Naive thymus-derived CD8-positive, alpha-beta T cell (primary cell): ENCODE measurements around the gene TBATA. TPM values are rescaled to one million over a fixed set of nuclear protein-coding genes. Genes with fewer than 3 reads are reported as not detected.

Source experiments
- ATAC-seq, 2 donors: fragments of 150-1000 bp; cut with Tn5 transposase in 1 of 2; sonication (Bioruptor Pico), chemical (Tn5 transposase) in 1 of 2; 1 replicate in 1 of 2; 2 replicates in 1 of 2; pipeline ENCODE4 v1.10.0; 2021; ENCODE audit warnings: mild to moderate bottlenecking in 2 of 2, moderate library complexity in 2 of 2
- POLR2A ChIA-PET: fragments of 350-600 bp; sonication (Branson Sonifier 250); formaldehyde crosslinking; loops from one replicate; lab custom pipeline; 2021; ENCODE audit warnings: antibody characterized with exemption; lab: Charles Lee
- DNase-seq, 10 donors: peaks; one replicate each; pipeline versions ENCODE4 v3.0.0 to v3.0.0-alpha.2; 2020 to 2022
- H3K27ac Mint-ChIP-seq, 10 donors: one replicate each; pipeline ENCODE4 v1.8.0; 2020 to 2022; ENCODE audit warnings: mild to moderate bottlenecking in 10 of 10, mixed read lengths in 10 of 10, moderate library complexity in 4 of 10, inconsistent platforms in 1 of 10
- H3K27me3 Mint-ChIP-seq, 5 donors: one replicate each; pipeline ENCODE4 v1.8.0; 2021 to 2022; ENCODE audit warnings: mixed read lengths in 5 of 5
- H3K36me3 Mint-ChIP-seq, 3 donors: one replicate each; pipeline ENCODE4 v1.8.0; 2020 to 2022; ENCODE audit warnings: mixed read lengths in 3 of 3, mild to moderate bottlenecking in 2 of 3, inconsistent platforms in 1 of 3
- H3K4me1 Mint-ChIP-seq, 4 donors: one replicate each; pipeline ENCODE4 v1.8.0; 2021 to 2022; ENCODE audit warnings: mixed read lengths in 4 of 4
- H3K4me3 Mint-ChIP-seq, 10 donors: one replicate each; pipeline ENCODE4 v1.8.0; 2020 to 2022; ENCODE audit warnings: mild to moderate bottlenecking in 10 of 10, mixed read lengths in 10 of 10, moderate library complexity in 6 of 10, inconsistent platforms in 1 of 10
- H3K9me3 Mint-ChIP-seq, 9 donors: one replicate each; pipeline ENCODE4 v1.8.0; 2020 to 2022; ENCODE audit warnings: mixed read lengths in 9 of 9, mild to moderate bottlenecking in 3 of 9, inconsistent platforms in 1 of 9, moderate library complexity in 1 of 9
- polyA plus RNA-seq, 3 donors: library from polyadenylated mRNA; unstranded; fragments of 300-500 nt; fragmentation: Illumina TruSeq; gene quantifications; one replicate each; pipeline ENCODE4 v1.2.3, GENCODE V29; 2021
- total RNA-seq, 8 experiments: library from RNA in 2 of 8; stranded (reverse) in 2 of 8; gene quantifications; one replicate each; pipeline ENCODE4 v1.2.3 and lab custom pipeline; 2021 to 2026

The TBATA gene
- total and polyA plus RNA-seq, 5 experiments from 2014 or later = not detected

GRCh38 chr10:70782086-70782745 lies 3.0 kb downstream of the TBATA start:
- H3K9me3 Mint-ChIP-seq = no peaks in the 10 kb centered on the region
- ATAC-seq (no peak), DNase-seq (no peak)
- no peak overlapping the region for H3K4me3 Mint-ChIP-seq
- peaks cover 6 to 17% (median 11%) of the 10 kb centered on the region in 4 donors for H3K4me1 Mint-ChIP-seq
- no peaks in the 10 kb centered on the region for H3K36me3 Mint-ChIP-seq
- H3K27ac Mint-ChIP-seq = no peak overlapping the region
- H3K27me3 Mint-ChIP-seq = peaks cover 0 to 11% (median 0%) of the 10 kb centered on the region in 5 donors
- POLR2A ChIA-PET = no interaction called here

- POLR2A ChIA-PET = no interaction called here
- Mint-ChIP-seq H3K27me3 (peaks cover 0 to 11% (median 0%) of the 10 kb centered on the region in 5 donors), H3K4me3 (no peak overlapping the region), H3K36me3 (no peaks in the 10 kb centered on the region), H3K9me3 (no peaks in the 10 kb centered on the region), H3K27ac (no peak overlapping the region), H3K4me1 (peaks cover 4 to 12% (median 6%) of the 10 kb centered on the region in 4 donors)
- ATAC-seq = no peak
- no peak for DNase-seq
Measured at GRCh38 chr10:70781461-70782051, 3.6 kb downstream of the TBATA start.

- Mint-ChIP-seq H3K27ac (peak overlapping the region in 1 of 10 donors; percentile 1), H3K36me3 (no peaks in the 10 kb centered on the region), H3K9me3 (no peaks in the 10 kb centered on the region), H3K4me3 (no peak overlapping the region), H3K27me3 (peaks cover 0 to 11% (median 0%) of the 10 kb centered on the region in 5 donors), H3K4me1 (peaks cover 2 to 8% (median 5%) of the 10 kb centered on the region in 4 donors)
- no peak for ATAC-seq
- POLR2A ChIA-PET = no interaction called here
- DNase-seq = no peak
Measured at GRCh38 chr10:70780772-70781171, 4.4 kb downstream of the TBATA start.

GRCh38 chr10:70780370-70780760 lies 4.8 kb downstream of the TBATA start:
- Mint-ChIP-seq H3K36me3 (no peaks in the 10 kb centered on the region), H3K9me3 (no peaks in the 10 kb centered on the region), H3K27ac (no peak overlapping the region), H3K4me1 (peaks cover 2 to 6% (median 4%) of the 10 kb centered on the region in 4 donors), H3K27me3 (peaks cover 0 to 11% (median 0%) of the 10 kb centered on the region in 5 donors), H3K4me3 (no peak overlapping the region)
- DNase-seq (no peak), ATAC-seq (no peak)
- POLR2A ChIA-PET = no interaction called here

- Mint-ChIP-seq H3K9me3 (no peaks in the 10 kb centered on the region), H3K27ac (peak overlapping the region in 1 of 10 donors; percentile 6), H3K36me3 (no peaks in the 10 kb centered on the region), H3K27me3 (peaks cover 0 to 11% (median 0%) of the 10 kb centered on the region in 5 donors), H3K4me1 (peaks cover 0 to 4% (median 0%) of the 10 kb centered on the region in 4 donors), H3K4me3 (no peak overlapping the region)
- DNase-seq (no peak), ATAC-seq (no peak)
- POLR2A ChIA-PET = no interaction called here
Measured at GRCh38 chr10:70779511-70780369, 5.4 kb downstream of the TBATA start.

GRCh38 chr10:70779088-70779487 lies 6.1 kb downstream of the TBATA start:
- POLR2A ChIA-PET = no interaction called here
- Mint-ChIP-seq H3K4me3 (no peak overlapping the region), H3K9me3 (no peaks in the 10 kb centered on the region), H3K4me1 (peaks cover 0 to 4% (median 0%) of the 10 kb centered on the region in 4 donors), H3K27me3 (peaks cover 0 to 11% (median 0%) of the 10 kb centered on the region in 5 donors), H3K27ac (no peak overlapping the region), H3K36me3 (no peaks in the 10 kb centered on the region)
- ATAC-seq (no peak), DNase-seq (no peak)

- H3K4me3 Mint-ChIP-seq = no peak overlapping the region
- ATAC-seq = no peak
- peak overlapping the region in 1 of 10 donors; percentile 41 for H3K27ac Mint-ChIP-seq
- no peak for DNase-seq
- H3K9me3 Mint-ChIP-seq = no peaks in the 10 kb centered on the region
- no peaks in the 10 kb centered on the region for H3K36me3 Mint-ChIP-seq
- peaks cover 0 to 4% (median 0%) of the 10 kb centered on the region in 4 donors for H3K4me1 Mint-ChIP-seq
- POLR2A ChIA-PET = no interaction called here
- peaks cover 0 to 11% (median 0%) of the 10 kb centered on the region in 5 donors for H3K27me3 Mint-ChIP-seq
Measured at GRCh38 chr10:70778267-70778924, 6.8 kb downstream of the TBATA start.

GRCh38 chr10:70777063-70777875 lies 7.9 kb downstream of the TBATA start:
- no peak overlapping the region for H3K4me3 Mint-ChIP-seq
- H3K4me1 Mint-ChIP-seq = peaks cover 0 to 4% (median 0%) of the 10 kb centered on the region in 4 donors
- H3K36me3 Mint-ChIP-seq = no peaks in the 10 kb centered on the region
- POLR2A ChIA-PET = no interaction called here
- ATAC-seq (no peak), DNase-seq (no peak)
- H3K27me3 Mint-ChIP-seq = peaks cover 0 to 4% (median 0%) of the 10 kb centered on the region in 5 donors
- H3K9me3 Mint-ChIP-seq = no peaks in the 10 kb centered on the region
- peak overlapping the region in 1 of 10 donors; percentile 62 for H3K27ac Mint-ChIP-seq

GRCh38 chr10:70776455-70777005 lies 8.6 kb downstream of the TBATA start:
- ATAC-seq (no peak), DNase-seq (peak in 1 of 10 donors; percentile 4)
- Mint-ChIP-seq H3K9me3 (no peaks in the 10 kb centered on the region), H3K27ac (no peak overlapping the region), H3K27me3 (peaks cover 0 to 4% (median 1%) of the 10 kb centered on the region in 5 donors), H3K4me3 (no peak overlapping the region), H3K4me1 (peaks cover 0 to 5% (median 0%) of the 10 kb centered on the region in 4 donors), H3K36me3 (no peaks in the 10 kb centered on the region)
- POLR2A ChIA-PET = no interaction called here

GRCh38 chr10:70775679-70776454 lies 9.3 kb downstream of the TBATA start:
- Mint-ChIP-seq H3K27me3 (peaks cover 0 to 4% (median 1%) of the 10 kb centered on the region in 5 donors), H3K36me3 (no peaks in the 10 kb centered on the region), H3K4me3 (no peak overlapping the region), H3K27ac (no peak overlapping the region), H3K9me3 (no peaks in the 10 kb centered on the region), H3K4me1 (peaks cover 0 to 5% (median 0%) of the 10 kb centered on the region in 4 donors)
- DNase-seq = peak in 1 of 10 donors; percentile 7
- POLR2A ChIA-PET = no interaction called here
- ATAC-seq = no peak
